KG1 (cell line): ENCODE data around the gene DZANK1.
A peak's percentile ranks its signal among the peaks of the same experiment; 100 is the strongest.
"Not testable (repeated sequence)": the region's sequence is repeated elsewhere in the genome, so short reads cannot be mapped to it uniquely, and the experiment has no call there.

Source experiments
- DNase-seq: peaks from one replicate; lab custom pipeline; 2025; lab: John Stamatoyannopoulos, UW

DZANK1 gene

GRCh38 chr20:18466894-18467730 lies at the start of gene DZANK1, which contains the start of gene POLR3F:
DZANK1 (minus strand) TSS chr20:18467030; CDS start chr20:18465358, 1,672 bp downstream.
POLR3F (plus strand) TSS chr20:18467390; CDS start chr20:18467507, 117 bp downstream.
- peak; percentile 98 for DNase-seq

GRCh38 chr20:18515973-18516372 lies 49.1 kb upstream of the DZANK1 start:
- no peak for DNase-seq

- no peak for DNase-seq
Observed at GRCh38 chr20:18514127-18514526, 47.3 kb upstream of the DZANK1 start.

GRCh38 chr20:18513208-18513607 lies 46.4 kb upstream of the DZANK1 start:
- DNase-seq = no peak

- DNase-seq = no peak
Observed at GRCh38 chr20:18511571-18511970, 44.7 kb upstream of the DZANK1 start.

- DNase-seq = peak; percentile 97
Observed at GRCh38 chr20:18507218-18508191, 40.7 kb upstream of the DZANK1 start, which contains the start of gene SEC23B. SEC23B (plus strand) TSS chr20:18507940; CDS start chr20:18510836, 2,896 bp downstream.

GRCh38 chr20:18506744-18507143 lies 39.9 kb upstream of the DZANK1 start:
- DNase-seq = no peak

- no peak for DNase-seq
Observed at GRCh38 chr20:18504479-18505060, 37.7 kb upstream of the DZANK1 start.

- not testable (repeated sequence) for DNase-seq
Observed at GRCh38 chr20:18501672-18502071, 34.8 kb upstream of the DZANK1 start.

- no peak for DNase-seq
Observed at GRCh38 chr20:18497603-18498002, 30.8 kb upstream of the DZANK1 start.

GRCh38 chr20:18496740-18497592 lies 30.1 kb upstream of the DZANK1 start, which contains the start of gene RBBP9:
RBBP9 (minus strand) TSS chr20:18497225; CDS start chr20:18497167, 58 bp downstream.
- peak; percentile 58 for DNase-seq

GRCh38 chr20:18496042-18496441 lies 29.2 kb upstream of the DZANK1 start:
- DNase-seq = no peak

GRCh38 chr20:18488301-18488700 lies 21.5 kb upstream of the DZANK1 start:
- no peak for DNase-seq

- no peak for DNase-seq
Observed at GRCh38 chr20:18481596-18481995, 14.8 kb upstream of the DZANK1 start.

- no peak for DNase-seq
Observed at GRCh38 chr20:18477821-18478220, 11.0 kb upstream of the DZANK1 start.

GRCh38 chr20:18477218-18477617 lies 10.4 kb upstream of the DZANK1 start:
- DNase-seq = no peak

- DNase-seq = no peak
Observed at GRCh38 chr20:18466574-18466893, 296 bp downstream of the DZANK1 start.

- no peak for DNase-seq
Observed at GRCh38 chr20:18465536-18466200, 1.2 kb downstream of the DZANK1 start.

- DNase-seq = no peak
Observed at GRCh38 chr20:18456600-18456999, 10.2 kb downstream of the DZANK1 start.

- no peak for DNase-seq
Observed at GRCh38 chr20:18443886-18444285, 22.9 kb downstream of the DZANK1 start.

- no peak for DNase-seq
Observed at GRCh38 chr20:18440403-18440802, 26.4 kb downstream of the DZANK1 start.
